Stimulated activated CD8-positive, alpha-beta memory T cell treated with anti-CD3 and anti-CD28 coated beads, Interleukin-2, amount 100 ng/mL, for 48 hours (primary cell): ENCODE measurements around the gene RNF41.
"Not testable (repeated sequence)": the region's sequence is repeated elsewhere in the genome, so short reads cannot be mapped to it uniquely, and the experiment has no call there.

Experiments
- DNase-seq, 2 donors: peaks; one replicate each; pipeline ENCODE4 v3.0.0-alpha.2; 2020; ENCODE audit warnings: low read depth in 2 of 2

Gene RNF41

DNA sequence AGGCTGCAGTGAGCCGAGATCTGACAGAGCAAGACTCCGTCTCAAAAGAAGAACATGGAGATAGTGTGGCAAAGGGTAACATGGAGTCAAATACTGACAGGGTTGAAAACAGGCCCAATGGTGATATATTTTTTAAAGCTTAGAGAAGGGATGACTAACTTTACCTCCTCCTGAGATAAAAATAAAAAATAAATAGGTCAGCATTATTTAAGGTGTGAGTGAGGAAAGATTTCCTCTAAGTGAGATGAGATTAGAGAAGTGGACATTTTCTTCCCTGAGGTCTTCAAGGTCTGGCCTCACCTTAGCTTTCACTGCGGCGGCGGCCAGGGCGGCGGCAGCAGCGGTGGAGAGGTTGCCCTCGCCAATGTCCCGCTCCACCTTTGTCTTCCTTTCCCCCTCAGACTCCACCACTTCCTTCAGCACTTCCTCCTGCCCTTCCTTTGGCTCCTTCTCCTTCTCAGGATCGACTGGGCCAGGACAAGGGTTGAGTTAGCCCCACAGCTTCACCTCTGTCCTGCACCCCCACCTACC lies 52.4 kb downstream of the RNF41 start:
- no peak for DNase-seq

DNA sequence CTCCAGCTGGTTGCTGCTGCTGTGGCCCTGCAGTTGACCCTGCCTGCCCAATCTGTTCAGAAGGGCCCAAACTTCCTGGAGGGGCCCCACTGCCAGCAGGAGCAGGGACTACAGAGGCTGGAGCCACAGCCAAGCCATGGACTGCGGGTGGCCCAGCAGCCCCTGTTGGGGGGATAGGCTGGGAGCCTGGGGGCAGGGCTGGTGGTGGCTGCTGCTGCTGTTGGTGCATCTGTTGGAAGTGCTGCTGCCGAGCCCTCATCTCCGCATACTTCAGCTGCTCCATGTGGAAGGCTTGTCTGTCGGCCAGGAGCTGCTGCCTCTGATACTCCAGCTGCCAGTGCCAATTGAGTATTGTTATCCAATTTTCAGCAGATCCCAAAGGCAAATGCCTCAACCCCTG lies 56.4 kb downstream of the RNF41 start:
- no peak for DNase-seq

DNA sequence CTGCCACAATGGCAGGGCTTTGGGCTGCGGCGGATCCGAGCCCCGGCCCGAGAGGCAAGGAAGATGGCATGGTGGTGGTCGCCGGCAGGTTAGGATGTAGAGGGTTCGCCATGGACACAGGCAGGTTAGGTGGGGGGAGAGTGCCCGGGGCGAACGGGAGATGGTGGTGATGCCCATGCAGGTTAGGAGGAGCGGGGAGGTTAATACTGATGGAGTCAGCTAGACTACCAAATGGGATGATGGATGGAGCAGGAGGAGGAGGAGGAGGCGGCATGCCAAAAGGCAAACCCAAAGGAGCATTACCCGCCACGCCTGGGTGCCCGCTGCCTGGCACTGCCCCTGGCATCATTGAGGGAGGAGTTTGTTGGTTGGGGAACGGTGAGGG lies 57.4 kb downstream of the RNF41 start:
- no peak for DNase-seq

- no peak for DNase-seq
Measured at GRCh38 chr12:56163533-56164344, 58.0 kb downstream of the RNF41 start.

DNA sequence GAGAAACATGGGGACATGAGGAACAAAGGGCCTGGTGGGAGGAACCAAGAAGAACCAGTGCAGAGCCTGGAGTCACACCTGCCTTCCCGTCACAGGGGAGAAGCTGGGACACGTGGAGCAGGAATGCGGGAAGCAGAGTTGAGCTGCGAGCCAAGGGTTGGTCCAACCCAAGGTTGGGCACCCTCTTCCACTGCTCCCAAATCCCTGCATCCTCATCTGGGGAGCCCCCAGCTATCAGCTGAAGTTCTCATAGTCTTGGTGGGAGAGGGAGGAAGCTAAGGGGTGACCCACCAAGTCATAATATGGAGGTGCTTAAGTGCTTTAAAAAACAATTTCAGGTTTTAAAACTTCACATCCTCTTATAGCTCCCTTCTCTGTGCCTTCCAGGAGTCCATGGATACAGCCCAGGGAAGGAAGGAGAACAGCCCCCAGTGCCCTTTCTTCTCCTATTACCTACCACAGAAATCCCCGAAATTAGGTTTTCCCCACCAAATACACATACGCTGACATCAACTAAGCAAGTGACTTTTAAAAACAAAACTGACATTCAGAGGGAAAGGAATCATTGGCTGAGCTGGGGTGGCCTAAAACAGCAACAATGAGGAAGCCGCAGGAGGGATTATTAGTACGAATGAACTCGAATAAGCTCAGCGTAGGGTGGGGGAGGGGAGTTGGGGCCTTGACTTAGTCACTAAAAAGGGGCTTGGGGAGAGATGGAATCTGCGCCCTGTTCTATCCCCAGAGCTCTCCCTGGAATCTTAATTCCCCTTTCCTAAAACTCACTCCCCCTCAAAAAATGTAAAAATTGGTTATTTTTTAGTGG lies 59.0 kb downstream of the RNF41 start:
- DNase-seq: no peak

- DNase-seq: no peak
Measured at GRCh38 chr12:56161690-56162351, 59.9 kb downstream of the RNF41 start.

DNA sequence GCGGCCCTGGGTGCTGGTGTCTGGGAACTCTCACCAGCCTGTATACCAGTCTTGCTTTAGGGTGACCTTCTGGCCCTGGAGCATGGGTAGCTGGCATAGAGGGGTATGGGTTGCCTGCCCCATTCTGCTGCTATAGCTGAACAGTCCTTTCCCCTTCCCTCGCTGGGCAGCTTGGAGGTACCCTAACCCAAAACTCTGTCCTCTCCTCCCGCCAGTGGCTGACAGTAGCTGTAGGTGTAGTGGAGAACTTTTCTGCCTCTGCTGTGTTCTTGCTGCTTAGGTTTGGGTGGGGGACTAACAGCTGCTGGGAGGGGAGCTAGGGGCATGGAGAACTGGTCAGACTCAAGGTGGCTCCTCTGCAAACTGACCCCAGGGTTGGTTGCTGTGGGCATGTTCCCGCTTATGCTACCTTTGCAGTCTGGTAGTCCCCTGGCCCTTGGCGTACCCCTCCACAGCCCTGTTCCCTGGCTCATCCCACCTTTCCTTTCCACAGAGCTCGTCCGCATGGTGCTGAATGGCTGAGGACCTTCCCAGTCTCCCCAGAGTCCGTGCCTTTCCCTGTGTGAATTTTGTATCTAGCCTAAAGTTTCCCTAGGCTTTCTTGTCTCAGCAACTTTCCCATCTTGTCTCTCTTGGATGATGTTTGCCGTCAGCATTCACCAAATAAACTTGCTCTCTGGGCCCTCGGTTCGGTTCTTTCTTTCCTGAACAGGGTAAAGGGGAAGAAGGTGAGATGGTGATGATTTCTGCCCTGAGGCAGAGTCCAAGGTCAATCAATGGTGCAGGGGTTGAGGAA lies 60.6 kb downstream of the RNF41 start:
- DNase-seq: no peak

- DNase-seq: peak; percentile 27 to 36
Measured at GRCh38 chr12:56160193-56160763, 61.4 kb downstream of the RNF41 start.

GRCh38 chr12:56159482-56160192 lies 62.1 kb downstream of the RNF41 start:
- DNase-seq: no peak

- no peak for DNase-seq
Measured at GRCh38 chr12:56158926-56159461, 62.7 kb downstream of the RNF41 start.

DNA sequence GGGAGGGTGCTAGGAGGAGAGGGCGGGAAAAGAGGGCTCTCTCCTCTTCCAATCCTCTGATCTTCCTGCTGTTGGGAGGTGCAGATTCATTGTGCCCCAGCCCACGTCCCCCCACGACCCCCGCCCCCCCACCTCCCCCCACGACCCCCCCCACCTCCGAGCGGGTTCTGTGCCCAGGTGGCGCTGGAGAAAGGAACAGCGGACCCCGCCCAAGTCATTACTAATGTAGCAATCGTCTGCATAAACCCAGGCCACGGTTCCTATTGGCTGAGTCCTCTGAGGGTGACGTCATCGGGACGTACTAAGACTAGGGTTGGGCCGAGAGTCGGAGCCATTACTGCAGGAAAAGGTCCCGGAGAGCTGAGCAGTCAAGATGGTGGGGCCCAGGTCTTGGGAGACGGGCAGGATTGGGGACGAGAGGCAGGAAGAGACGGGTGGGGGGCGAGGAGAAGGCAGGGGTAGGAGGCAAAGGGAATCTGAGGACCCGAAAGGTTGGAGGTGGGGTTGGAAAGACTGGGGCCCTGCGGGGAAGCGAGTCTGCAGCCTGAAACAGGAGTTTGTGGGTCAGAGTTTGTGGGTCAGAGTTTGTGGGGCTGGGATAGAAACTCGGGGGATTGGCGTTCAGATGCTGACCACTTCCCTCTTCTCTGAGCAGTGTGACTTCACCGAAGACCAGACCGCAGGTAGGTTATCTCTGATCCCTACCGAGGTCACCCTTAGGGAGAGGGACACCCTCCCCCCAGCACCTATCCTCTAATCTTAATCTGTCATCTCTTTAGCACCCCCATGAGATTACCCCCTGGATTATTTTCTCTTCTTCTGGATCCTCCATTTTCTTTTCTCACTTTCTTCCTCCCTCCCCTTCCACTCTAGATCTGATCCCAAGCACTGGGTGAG lies 63.4 kb downstream of the RNF41 start, which contains the start of gene MYL6:
MYL6 (plus strand) TSS at position 331 of the 897 bp plus-strand sequence; CDS start at position 374, 43 bp downstream.
- DNase-seq: peak; percentile 78 to 85

GRCh38 chr12:56157201-56158028 lies 64.3 kb downstream of the RNF41 start:
- peak; percentile 32 to 41 for DNase-seq

GRCh38 chr12:56156464-56157200 lies 65.1 kb downstream of the RNF41 start:
- not testable (repeated sequence) for DNase-seq

DNA sequence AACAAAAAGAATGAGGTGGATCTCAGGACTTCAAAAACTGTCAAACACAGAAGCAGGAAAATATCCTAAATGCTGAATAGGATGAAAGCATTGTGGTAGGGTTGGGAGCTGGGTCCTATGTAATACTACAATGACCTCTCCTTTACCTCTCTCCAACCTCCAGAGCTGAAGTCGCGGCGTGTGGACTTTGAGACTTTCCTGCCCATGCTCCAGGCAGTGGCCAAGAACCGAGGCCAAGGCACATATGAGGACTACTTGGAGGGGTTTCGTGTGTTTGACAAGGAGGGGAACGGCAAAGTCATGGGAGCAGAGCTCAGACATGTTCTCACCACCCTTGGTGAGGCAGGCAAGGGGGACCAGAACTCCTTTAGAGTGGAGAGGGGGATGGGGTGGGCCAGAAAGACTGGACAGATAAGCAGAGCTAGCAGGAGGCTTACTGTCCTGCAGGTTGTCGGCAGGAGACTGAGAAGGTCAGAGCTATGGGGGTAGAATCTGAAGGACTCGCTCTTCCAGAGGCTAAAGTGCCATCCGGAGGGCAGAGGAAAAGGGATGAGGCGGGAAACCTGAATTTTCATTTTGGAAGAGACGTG lies 66.4 kb downstream of the RNF41 start:
- DNase-seq: no peak

DNA sequence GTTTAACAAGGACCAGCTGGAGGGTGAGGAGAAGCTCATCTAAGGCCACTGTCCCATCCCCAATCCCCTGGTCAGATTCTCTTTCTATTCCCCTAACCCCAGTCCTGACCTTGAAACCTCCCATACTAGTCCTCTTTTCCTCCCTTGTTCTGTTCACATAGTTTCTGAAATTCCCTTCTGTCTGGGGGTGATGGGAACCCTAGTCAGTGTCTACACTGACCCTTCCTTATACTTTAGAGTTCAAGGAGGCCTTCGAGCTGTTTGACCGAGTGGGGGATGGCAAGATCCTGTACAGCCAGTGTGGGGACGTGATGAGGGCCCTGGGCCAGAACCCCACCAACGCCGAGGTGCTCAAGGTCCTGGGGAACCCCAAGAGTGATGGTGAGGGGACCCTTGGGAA lies 66.9 kb downstream of the RNF41 start:
- no peak for DNase-seq

DNA sequence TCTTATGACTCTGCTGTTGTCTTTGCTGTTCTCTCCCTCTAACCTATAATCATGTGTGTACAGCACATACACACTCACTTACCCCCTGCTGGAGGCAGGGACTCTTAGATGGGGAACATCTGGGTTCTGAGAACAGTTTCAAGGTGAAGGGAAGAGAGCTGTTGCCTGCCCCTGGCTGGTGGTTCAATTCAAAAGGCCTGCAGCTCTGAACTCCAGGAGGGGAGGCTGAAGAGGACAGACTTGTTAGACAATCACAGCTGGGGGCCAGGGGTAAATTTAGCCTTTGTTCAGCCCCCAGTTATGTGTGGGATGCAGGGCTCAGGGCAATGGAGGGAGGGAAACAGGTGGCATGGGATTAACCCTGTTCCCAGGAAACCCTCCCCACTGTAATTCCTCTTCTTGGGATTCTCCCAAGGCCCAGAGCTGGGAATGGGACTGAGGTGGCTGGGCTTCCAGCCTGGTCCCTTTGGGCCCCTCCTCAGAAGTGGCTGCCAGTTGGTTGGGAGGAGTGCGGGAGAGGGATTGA lies 67.4 kb downstream of the RNF41 start:
- no peak for DNase-seq

- DNase-seq: no peak
Measured at GRCh38 chr12:56153678-56154065, 68.0 kb downstream of the RNF41 start.
